OCI-LY7 (cell line): ENCODE data around the gene MTFMT.

Experiments used
- EZH2phosphoT487 ChIP-seq: fragments of 200-600 bp; sonication (generic); IDR thresholded peaks from 2 replicates; pipeline ENCODE4 v1.6.1; 2018; ENCODE audit warnings: low read depth, borderline replicate concordance, mild to moderate bottlenecking, mixed run types, antibody characterized with exemption, low read length, moderate library complexity, mixed read lengths
- TF ChIP-seq, protein P1 (sequence below): fragments of 200-600 bp; sonication (generic); conservative IDR thresholded peaks from 2 replicates; pipeline ENCODE4 v1.5.1; 2014; ENCODE audit warnings: mild to moderate bottlenecking, antibody characterized with exemption, low read length, moderate library complexity, mixed read lengths

- TF ChIP-seq, protein P1, sequence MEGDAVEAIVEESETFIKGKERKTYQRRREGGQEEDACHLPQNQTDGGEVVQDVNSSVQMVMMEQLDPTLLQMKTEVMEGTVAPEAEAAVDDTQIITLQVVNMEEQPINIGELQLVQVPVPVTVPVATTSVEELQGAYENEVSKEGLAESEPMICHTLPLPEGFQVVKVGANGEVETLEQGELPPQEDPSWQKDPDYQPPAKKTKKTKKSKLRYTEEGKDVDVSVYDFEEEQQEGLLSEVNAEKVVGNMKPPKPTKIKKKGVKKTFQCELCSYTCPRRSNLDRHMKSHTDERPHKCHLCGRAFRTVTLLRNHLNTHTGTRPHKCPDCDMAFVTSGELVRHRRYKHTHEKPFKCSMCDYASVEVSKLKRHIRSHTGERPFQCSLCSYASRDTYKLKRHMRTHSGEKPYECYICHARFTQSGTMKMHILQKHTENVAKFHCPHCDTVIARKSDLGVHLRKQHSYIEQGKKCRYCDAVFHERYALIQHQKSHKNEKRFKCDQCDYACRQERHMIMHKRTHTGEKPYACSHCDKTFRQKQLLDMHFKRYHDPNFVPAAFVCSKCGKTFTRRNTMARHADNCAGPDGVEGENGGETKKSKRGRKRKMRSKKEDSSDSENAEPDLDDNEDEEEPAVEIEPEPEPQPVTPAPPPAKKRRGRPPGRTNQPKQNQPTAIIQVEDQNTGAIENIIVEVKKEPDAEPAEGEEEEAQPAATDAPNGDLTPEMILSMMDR, result no peak
- no peak for TF ChIP-seq EZH2phosphoT487
These were observed 37.3 kb upstream of the MTFMT start for GRCh38 chr15:65066635-65067316.
